Head of caudate nucleus (tissue), 42 donors: ENCODE data around the gene HOXD11.

Experiments
- DNase-seq, 42 donors: peaks; one replicate each; pipeline versions ENCODE4 v3.0.0 to v3.0.0-alpha.2; 2020 to 2021; ENCODE audit warnings: mixed read lengths in 7 of 42
- intact Hi-C: fragments of 100-400 bp; cut with DNase I; formaldehyde crosslinking; loops from one replicate; pipeline ENCODE4 v1.15.0; 2022

HOXD11 gene

DNA sequence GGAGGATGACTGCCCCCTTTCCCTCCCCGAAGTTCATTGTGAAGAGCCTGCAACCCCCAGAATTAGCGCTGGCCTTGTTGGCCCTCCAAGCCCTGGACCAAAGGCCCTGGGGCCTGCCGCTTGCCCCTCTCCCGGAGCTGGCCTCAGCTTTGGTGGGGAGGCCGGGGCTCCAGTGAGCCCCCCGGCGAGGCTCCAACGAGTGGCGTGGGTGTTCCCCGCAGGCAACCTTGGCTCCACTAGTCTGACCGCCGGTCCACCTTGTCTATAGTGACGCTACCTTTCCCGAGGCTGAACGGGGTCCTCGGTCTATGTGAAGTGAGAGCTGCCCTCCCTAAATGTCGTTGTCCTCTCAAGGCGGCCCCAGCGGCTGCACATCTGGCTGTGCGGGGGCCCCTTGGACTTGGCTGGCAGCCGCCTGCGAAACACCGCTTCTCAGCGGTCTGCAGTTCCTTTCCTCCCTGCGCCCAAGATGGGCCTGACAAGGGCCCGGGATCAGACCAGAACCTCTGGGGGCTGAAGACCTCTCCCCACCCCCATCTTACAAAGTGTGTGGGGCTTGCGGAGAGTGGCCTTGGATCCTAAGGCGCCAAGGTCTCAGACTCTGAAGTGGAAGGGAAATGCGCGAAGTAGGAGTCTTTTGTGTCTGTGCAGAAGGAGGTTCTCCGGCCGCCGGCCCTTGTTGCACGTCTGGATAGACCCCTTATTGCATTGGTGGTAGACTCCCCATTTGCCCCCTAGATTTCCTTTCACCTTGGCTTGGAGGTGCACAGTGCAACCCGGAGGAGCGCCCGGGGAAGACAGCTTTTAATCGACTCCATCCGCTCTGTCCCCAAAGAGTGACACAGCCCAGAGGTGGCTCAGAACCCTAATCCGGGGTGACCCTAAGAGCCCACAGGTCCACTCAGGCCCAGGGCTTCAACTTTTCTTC, 5.6 kb downstream of the HOXD11 start:
- no peak for DNase-seq
- intact Hi-C loops: no loop called here

DNA sequence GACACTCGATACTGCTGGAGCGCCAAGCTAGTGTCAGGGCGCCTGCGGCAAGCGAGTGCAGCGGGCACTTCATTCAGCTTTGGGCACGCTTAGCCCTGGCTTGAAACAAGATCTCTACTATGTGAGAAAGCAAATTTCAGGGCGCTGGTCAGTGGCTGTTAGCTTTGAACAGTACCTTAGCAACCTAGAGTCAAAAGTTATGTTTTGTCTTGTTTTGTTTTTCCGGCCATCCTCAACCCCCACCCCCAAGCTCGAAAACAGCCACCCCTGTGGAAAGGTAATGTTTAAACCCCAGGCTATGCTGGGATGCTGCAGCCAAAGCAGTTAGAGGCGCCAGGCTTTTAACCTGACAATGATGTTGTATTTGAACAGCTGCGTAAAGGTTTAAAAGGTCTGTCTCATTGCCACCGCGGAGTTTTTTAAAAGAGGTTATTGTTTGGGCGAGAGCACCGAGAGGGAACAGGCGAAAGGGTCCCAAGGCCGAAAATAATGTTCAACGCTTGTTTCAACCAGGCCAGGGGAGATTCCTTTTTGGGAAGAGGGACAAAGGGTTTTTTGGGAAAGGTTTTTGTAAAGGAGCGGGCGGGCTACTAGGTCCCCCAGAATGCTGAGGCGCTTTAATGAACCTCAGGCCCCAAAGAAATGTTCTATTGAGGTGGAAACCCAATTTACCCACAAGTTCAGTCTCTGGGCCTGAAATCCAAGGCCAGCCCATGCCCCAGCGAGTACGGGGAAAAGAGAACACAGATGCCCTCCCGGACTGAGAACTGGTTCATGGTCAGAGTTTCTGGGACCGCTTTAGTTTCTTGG, 7.2 kb downstream of the HOXD11 start:
- no peak for DNase-seq
- intact Hi-C loops: no loop called here

DNA sequence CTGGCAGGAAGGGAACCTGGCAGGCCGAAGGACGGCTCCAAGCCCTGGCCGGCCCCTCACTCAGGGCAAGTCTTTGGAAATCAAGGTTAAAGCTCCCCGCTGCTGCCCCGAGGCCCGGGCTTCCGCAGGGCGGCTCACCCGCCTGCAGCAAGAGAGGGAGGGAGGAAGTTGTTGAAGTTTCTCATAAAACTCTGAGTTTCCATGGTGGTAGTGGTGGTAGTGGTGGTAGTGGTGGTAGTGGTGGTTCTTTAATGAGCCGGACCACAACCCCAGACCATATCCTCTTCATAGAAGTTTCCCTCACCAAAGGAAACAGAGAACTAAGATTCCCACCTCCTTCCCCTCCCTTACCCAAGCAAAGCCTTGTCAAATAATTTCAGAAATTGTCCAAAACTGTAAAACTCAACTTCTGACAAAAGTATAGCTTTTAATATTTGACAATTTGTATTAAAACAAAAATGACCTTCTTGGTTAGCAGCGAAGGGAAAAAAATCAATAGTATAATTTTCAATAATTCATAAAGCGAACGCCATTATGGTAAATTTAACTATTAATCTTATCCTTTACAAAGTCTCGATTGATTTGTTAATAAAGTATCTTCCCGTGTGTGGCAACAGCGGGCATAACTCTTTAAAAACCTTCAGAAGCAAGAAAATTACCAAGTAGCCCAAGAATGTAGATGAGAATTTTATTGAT, 8.0 kb downstream of the HOXD11 start:
- intact Hi-C loops: no loop called here
- DNase-seq: no peak

DNA sequence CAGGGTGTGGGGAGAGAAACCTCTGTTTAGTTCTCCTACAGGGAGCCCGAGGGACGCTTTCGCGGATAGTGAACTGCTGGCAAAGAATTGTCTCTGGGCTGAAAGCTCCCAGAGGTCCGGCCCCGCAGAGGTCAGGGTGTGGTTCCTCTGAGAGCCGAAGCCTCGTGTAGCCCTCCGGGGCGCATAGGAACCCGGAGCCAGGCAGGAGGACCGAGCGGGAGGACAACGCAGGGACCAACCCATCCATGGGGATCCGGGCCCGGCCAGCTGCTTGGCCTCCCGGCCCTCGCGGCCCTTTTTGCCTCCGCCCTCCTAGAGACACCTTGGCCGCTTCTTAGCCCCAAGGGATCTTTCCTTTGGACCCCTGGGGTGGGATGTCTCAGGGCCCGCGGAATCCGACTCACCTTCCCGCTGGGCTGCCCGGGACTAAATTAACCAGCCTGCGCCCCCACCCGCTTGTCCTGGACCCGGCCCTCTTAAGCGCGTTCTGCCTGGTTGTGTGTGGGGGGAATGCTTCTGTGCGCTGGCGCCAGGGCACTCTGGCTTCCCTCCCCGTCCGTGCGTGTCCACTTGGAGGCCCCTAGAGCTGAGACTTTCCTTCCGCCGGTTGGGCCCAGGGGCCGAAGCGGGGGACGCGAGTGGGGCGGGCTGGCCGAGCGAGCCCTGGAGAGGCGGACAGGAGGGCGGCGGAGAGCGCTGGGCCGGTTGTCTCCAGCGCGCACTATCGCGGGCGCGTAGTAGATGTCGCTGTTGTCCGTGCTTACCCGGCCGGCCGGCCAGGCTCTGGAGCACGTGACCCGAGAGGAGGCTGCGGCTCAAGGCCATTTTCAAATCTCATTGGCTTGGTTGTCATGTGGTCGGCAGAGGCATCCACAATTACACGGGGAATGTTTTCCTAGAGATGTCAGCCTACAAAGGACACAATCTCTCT, 9.1 kb downstream of the HOXD11 start, which contains the start of gene HOXD10:
Gene HOXD10, plus strand, starts transcription at position 896 of the 931 bp plus-strand sequence. CDS start 56 bp downstream, outside the sequence.
- intact Hi-C loops: no loop called here
- DNase-seq: no peak

DNA sequence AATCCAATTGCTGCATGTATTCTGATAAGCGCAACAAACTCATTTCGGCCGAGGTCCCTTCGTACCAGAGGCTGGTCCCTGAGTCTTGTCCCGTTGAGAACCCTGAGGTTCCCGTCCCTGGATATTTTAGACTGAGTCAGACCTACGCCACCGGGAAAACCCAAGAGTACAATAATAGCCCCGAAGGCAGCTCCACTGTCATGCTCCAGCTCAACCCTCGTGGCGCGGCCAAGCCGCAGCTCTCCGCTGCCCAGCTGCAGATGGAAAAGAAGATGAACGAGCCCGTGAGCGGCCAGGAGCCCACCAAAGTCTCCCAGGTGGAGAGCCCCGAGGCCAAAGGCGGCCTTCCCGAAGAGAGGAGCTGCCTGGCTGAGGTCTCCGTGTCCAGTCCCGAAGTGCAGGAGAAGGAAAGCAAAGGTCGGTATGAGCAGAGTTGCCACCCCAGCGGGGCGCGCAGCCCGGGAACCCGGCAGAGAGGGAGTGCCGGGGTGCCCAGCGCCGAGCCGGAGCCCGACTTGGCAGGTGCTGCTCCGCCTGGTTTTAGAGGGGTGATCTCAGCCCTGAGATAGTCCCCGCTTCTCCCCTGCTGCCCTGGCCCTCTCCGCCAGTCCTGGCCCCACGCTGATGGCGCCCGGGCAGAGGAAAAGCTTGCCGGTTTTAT, 10.2 kb downstream of the HOXD11 start:
- intact Hi-C loops: no loop called here

DNA sequence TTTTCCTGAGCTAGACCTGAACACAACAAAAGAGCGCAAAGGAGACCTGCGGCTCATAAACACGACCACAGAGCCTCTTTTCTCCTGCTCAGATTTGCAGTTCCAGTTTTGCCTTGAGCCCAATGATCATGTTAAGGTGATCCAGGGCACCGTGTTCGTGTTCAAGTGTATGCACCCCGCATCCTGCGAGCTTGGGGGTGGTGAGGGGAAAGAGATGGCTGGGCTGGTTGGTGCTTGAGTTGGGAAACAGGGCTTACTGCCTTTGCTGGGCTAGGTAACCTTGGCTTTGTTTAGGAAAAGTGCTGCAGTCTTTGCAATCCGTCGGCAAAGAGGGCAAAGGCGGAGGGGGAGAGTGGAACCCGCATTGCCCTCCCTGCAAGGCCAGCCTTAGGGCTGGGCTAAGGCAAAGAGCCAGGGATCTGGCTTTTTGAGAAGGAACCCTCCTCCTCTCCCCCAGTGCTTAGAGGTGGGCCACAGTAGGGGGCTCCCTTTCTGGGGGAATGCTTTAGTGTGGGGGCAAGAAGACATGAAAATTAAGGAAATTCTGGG, 10.8 kb downstream of the HOXD11 start:
- intact Hi-C loops: no loop called here
- no peak for DNase-seq

More for the DNA sequence above, 10.2 kb downstream of the HOXD11 start:
- DNase-seq: no peak

DNA sequence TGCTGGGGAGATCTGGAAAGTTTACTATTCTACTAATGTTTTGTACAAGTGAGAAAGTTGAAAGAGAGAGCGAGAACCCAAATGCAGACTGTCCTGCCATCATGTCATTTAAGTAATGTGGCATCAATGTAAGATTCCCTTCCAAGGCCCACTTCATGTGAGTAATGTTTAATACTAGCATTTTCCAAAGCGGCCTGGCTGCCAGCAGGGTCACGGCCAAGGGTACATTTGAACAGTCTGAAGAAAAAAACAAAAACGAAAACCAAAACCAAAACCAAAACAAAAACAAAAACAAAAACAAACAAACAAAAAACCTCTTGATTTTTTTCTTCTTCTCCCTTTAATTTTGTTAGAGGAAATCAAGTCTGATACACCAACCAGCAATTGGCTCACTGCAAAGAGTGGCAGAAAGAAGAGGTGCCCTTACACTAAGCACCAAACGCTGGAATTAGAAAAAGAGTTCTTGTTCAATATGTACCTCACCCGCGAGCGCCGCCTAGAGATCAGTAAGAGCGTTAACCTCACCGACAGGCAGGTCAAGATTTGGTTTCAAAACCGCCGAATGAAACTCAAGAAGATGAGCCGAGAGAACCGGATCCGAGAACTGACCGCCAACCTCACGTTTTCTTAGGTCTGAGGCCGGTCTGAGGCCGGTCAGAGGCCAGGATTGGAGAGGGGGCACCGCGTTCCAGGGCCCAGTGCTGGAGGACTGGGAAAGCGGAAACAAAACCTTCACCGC, 11.7 kb downstream of the HOXD11 start:
- DNase-seq: no peak
- intact Hi-C loops: no loop called here

DNA sequence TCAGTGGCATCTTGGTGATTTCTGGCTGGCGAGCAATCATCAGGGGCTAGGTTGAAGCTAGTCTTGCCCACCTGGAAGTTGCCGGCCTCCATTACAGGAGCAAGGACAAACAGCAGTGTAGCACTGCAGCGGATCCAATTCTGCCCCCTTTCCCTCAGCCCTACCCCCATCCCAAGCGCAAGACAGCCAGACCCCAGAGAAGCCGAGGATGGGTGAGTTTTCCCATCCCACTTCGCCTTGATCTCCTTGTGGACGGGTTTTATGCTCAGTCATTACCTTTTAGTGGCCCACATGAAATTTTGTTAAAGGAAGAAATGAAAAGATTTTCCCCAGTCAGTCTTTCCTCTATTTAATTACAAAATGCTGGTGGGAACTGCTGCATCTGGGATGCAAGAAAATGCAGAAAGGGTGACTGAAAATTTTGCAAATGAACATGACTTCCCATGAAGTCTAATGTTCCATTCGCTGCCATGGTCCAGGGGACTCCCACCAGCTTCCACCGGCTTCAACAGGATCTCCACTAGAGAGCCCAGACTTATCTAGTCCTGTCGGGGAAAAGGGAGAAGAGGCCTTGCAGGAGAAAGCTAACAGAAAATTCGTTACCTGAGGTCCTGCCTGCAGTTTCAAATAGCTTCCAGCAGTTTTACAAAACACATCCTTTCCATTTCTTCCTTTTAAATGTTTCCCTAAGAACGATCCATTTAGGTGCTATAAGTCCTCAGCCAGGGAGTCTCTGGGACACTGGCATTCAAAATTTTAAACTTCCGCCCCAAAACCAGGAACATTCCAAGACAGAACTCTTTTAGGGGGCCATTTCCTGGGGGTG, 13.5 kb downstream of the HOXD11 start:
- no peak for DNase-seq
- intact Hi-C loops: no loop called here

DNA sequence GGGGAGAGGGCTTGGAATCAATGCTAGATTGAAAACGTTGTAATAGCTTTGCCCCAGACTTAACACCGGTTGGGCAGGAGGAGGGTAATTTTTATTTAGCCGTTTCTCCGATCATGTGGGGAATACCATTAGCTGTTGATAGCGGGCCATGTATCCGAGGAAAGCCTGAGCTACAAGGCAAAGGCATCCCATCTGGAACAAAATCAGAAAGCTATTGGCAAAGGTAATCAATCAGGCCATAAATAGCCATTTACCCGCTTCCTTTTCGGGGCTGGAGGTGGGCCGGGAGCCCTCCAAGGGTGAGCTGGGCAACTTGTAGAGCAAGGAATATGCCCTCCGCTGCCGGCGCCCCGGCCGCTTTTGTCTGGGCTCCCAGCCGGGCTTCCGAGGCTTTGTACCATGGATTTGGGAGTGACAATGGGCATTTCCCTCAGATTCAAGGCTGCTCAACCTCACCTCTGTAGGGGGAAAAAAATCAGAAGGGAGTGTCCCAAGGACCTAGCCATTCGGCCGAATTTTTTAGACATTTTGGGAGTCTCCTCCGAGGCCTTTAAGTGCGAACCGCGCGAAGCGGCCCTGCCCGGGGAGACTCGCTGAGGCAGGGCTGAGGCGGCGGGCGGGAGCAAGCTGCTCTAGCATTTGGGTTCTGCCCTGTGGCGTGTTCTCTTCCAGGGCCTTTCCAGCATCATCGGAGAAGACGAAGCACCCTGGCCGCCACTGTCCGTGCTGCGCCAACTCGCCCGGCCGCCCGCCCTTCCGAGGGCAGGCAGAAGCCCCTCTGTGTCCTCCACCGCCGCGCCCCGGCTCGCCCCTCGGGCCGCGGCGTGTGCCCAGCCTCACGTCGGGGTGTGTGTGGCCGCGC, 14.3 kb downstream of the HOXD11 start:
- intact Hi-C loops: no loop called here
- DNase-seq: no peak

DNA sequence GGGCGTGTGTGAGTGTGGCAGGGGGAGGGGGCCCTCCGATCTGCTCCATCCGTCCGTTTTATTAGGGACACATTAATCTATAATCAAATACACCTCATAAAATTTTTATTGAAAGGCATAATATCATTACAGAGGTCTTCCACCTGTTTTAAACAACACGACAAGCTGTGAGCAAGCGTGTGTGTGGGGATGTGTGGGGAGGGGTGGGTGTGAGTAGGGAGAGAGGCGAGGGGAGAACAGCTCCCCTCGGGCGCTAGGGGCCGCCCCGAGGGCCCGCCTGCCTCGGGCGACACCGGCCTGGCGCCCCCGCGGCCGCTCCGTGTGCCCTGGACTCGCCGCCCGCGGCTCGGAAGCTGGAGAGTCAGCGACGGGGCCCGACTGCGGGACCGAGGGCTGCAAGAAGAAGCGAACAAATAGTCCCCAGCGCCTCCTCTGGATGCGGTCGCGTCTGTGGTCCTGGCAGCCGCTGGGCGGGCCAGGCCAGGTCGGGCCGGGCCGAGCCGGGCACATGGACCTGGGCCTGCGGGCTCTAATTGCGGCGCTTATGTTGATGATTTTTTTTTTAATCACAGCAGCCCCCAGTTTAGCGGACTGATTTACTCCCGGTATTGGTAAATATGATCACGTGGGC, 15.1 kb downstream of the HOXD11 start:
- no peak for DNase-seq
- intact Hi-C loops: no loop called here

DNA sequence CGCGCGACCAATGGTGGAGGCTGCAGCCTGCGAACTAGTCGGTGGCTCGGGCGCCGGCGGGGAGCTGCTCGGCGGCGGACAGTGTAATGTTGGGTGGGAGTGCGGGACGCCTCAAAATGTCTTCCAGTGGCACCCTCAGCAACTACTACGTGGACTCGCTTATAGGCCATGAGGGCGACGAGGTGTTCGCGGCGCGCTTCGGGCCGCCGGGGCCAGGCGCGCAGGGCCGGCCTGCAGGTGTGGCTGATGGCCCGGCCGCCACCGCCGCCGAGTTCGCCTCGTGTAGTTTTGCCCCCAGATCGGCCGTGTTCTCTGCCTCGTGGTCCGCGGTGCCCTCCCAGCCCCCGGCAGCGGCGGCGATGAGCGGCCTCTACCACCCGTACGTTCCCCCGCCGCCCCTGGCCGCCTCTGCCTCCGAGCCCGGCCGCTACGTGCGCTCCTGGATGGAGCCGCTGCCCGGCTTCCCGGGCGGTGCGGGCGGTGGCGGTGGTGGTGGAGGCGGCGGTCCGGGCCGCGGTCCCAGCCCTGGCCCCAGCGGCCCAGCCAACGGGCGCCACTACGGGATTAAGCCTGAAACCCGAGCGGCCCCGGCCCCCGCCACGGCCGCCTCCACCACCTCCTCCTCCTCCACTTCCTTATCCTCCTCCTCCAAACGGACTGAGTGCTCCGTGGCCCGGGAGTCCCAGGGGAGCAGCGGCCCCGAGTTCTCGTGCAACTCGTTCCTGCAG, 15.8 kb downstream of the HOXD11 start, which contains the start of gene HOXD9:
Gene HOXD9, plus strand, starts transcription at position 37 of the 728 bp plus-strand sequence. Its CDS starts 50 bp downstream, at position 87.
- DNase-seq: no peak
- intact Hi-C loops: no loop called here

DNA sequence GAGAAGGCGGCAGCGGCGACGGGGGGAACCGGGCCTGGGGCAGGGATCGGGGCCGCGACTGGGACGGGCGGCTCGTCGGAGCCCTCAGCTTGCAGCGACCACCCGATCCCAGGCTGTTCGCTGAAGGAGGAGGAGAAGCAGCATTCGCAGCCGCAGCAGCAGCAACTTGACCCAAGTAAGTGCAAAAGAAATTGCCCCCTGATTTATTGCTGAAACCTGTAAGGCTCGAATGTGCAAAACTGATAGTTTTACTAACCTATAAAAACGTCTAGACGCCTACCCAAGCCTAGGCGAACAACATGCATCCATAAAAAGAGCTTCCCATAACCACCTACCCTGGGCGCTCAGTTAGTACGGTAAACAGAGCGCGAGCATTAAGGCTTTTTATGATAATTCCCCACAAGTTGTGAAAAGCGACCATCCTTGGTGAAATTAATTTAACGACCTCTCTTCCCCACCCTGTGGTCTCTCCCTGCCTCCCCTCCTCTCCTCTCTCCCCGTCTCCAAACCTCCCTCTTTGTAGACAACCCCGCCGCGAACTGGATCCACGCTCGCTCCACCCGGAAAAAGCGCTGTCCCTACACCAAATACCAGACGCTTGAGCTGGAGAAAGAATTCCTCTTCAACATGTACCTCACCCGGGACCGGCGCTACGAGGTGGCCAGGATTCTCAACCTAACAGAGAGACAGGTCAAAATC, 16.5 kb downstream of the HOXD11 start:
- intact Hi-C loops: no loop called here
- DNase-seq: no peak
